NCI-H1092 (cell line): ENCODE measurements around the gene ACOD1.

Source experiments
- DNase-seq: peaks from one replicate; lab custom pipeline; 2025; lab: John Stamatoyannopoulos, UW

ACOD1 gene

DNA sequence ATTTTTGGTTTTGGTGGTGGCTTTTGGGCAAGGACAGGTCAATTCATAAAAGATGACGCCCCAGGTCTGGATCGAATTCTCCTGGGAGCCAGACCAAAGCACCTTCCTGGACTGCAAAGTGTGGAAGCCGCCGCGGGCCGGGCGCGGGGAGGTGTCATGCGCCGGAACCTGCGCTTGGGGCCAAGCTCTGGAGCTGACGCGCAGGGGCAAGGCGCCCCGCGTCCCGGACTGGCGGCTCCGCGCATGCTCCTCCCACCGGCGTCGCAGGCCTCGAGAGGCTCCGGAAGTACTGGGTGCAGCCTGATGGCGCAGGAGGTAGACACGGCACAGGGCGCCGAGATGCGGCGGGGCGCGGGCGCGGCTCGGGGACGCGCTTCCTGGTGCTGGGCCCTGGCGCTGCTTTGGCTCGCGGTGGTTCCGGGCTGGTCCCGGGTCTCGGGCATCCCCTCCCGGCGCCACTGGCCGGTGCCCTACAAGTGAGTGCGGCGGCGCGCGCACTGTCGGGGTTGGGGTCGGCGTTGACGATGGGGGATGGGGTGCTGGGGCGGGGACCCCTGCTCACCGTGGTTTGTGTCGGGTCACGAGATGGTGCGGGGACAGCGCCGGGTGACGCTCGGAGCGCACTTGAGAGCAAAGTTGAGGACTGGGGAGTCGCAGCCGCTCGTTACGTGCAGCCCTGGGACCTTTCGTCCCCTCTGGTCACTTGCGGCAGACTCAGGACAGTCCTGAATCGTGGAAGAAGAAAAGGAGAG lies 43.7 kb downstream of the ACOD1 start, which contains the start of gene CLN5:
CLN5 (plus strand) TSS at position 286 of the 752 bp plus-strand sequence; CDS start at position 304, 18 bp downstream.
- peak; percentile 93 for DNase-seq

DNA sequence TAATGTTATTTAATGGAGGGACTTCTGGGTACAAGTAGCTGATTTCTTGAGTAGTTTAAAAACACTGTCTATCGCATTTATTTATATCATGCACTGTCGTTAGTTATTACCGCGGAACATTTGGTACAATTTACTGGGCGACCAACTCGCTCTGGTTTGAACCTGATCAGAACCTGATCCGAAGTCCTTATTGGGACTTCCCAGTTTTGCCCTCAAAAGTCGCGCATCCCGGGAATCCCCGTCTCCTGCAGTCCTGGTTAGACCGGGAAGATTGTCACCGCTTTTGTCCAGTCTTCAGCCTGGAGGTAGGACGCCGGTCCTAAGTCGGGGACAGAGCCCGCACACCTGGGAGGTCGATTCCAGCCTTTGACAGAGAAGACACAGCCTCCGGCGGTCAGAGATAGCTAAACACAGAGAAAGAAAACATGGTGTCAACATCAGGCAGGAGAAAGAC lies 44.3 kb downstream of the ACOD1 start:
- no peak for DNase-seq

DNA sequence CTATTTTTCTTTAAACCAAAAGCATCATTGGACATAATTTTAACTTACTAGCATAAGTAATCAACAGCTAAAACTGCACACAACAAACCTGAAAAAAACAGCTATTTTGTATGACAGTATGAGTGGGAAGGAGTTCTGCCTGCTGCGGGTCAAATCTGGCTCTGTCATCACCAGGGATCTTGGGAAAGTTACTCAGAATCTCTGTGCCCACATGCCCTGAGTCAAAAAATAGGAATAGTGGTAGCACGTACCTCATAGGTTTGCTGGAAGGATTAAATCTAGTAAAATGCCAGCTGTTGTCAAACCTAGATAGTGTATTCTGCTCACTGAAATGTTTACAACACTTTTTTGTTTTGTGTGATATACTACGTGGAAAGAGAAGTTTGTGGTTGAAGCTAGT lies 44.7 kb downstream of the ACOD1 start:
- DNase-seq, result no peak

DNA sequence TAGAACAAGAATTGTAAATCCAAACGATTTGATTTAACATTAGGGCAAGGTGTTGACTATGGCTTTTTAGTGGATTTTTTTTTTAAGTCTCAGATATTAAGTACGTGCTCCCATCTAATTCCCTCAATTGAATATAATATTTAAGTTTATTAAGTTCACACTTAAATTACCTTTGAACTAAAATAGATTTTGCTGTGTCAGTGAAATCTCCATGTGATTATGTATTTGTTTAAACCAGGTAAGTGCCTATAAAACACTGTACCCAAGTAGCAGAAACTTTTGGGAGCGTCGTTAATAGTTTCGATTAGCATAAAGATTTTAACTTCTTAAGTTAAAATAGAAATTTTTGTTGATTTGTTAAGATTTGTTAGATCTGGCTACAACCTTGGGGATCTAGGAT lies 45.2 kb downstream of the ACOD1 start:
- DNase-seq, result no peak

DNA sequence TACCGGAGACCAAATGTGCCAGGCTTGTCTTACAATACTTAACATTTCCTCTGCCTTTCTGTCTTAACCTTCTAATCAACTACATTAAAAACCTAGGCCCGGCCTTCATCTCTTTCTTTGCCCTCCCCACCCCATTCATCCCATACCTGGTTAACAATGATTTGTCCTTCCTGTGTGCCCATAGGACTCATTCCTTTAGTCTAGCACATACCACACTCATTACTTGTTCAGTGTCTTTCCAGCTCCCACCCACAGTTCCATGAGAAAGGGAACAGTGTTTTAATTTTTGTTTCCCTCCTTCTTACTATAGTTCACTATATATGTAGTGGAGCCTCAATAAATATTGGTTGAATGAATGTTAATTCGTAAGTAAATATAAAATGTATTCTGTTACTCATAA lies 46.0 kb downstream of the ACOD1 start:
- no peak for DNase-seq

DNA sequence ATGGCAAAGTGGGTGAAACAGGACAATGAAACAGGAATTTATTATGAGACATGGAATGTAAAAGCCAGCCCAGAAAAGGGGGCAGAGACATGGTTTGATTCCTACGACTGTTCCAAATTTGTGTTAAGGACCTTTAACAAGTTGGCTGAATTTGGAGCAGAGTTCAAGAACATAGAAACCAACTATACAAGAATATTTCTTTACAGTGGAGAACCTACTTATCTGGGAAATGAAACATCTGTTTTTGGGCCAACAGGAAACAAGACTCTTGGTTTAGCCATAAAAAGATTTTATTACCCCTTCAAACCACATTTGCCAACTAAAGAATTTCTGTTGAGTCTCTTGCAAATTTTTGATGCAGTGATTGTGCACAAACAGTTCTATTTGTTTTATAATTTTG lies 52.2 kb downstream of the ACOD1 start:
- no peak for DNase-seq

DNA sequence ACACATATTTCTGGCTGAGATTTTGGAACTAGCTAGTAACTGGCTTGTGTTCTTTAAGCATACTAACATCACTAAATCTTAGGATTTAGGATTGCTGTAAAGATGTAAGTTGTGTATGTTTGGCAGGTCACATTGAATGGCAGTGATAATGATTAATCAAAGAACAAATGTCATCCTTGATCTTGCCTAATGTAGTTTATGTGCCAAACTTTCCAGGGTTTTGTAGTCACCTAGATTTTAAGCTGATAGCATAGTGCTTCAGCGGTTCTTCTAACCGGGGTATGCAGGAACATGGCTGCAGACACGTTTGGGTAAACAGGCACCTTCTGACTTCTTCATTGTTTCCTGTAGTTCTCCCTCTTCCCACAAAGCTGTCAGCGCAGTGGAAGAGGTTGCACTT lies 53.2 kb downstream of the ACOD1 start:
- no peak for DNase-seq

DNA sequence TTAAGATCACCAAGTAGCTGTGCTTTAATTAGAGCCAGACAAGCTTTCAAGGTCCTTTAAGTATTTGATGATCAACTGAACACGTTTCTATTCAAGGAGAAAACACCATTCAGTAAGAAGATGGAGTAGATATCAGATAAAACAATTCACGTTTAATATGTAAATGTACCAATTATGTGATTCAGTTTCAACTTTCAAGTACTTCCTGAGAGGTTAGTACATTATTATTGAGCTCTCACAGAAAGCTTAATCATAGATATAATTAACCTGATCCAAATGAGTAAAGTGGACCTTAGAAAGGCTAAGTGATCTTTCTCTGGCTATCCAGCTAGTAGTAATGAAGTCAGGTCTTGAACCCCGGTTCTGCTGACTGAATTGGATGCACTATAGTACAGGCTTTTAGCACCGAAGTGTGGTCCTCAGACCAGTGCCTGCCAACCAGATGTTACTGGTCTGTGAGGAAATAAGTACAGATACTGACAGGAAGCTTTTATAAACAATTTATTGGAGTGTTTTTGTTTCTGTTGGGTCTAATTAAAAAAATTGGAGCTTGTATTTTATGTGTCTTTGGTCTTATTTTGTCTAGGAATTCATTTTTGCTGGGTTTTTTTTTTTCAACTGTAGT lies 53.8 kb downstream of the ACOD1 start:
- no peak for DNase-seq

DNA sequence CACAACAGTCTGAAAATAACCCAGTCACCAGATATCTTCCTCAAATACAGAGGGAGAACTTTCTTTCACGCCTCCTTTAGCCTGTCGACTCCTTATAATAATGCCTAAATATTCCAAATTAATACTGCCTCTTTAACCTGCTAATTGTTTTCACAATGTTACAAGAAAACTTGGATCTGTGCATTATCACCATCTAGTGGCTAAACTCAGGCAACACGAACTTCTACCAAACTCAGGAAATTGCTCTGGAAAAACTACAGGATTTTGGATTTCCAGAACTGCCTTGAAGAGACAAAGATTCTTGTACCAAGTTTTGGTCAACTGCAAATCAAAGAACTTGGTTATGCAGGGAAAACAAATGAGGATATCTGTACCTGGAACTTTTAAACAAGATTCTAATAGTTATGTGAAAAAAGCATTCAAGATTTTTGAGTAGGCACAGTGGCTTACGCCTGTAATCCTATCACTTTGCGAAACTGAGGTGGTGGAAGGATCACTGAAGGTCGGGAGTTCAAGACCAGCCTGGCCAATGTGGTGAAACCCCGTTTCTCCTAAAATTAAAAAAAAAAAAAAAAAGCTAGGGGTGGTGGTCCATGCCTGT lies 54.4 kb downstream of the ACOD1 start:
- DNase-seq, result no peak
